GM12874 (cell line): ENCODE results near the gene SLC9A9.

ENCODE experiments used
- TF ChIP-seq, protein P1 (sequence below): IDR thresholded peaks from 2 replicates; pipeline ENCODE4 v1.5.1; 2011; ENCODE audit warnings: low read depth, mild to moderate bottlenecking, control low read depth, low read length, moderate library complexity; ENCODE audit not compliant: insufficient read depth

SLC9A9 gene

GRCh38 chr3:143416229-143416628 lies 432.0 kb downstream of the SLC9A9 start:
- TF ChIP-seq, protein P1, sequence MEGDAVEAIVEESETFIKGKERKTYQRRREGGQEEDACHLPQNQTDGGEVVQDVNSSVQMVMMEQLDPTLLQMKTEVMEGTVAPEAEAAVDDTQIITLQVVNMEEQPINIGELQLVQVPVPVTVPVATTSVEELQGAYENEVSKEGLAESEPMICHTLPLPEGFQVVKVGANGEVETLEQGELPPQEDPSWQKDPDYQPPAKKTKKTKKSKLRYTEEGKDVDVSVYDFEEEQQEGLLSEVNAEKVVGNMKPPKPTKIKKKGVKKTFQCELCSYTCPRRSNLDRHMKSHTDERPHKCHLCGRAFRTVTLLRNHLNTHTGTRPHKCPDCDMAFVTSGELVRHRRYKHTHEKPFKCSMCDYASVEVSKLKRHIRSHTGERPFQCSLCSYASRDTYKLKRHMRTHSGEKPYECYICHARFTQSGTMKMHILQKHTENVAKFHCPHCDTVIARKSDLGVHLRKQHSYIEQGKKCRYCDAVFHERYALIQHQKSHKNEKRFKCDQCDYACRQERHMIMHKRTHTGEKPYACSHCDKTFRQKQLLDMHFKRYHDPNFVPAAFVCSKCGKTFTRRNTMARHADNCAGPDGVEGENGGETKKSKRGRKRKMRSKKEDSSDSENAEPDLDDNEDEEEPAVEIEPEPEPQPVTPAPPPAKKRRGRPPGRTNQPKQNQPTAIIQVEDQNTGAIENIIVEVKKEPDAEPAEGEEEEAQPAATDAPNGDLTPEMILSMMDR: no peak

DNA sequence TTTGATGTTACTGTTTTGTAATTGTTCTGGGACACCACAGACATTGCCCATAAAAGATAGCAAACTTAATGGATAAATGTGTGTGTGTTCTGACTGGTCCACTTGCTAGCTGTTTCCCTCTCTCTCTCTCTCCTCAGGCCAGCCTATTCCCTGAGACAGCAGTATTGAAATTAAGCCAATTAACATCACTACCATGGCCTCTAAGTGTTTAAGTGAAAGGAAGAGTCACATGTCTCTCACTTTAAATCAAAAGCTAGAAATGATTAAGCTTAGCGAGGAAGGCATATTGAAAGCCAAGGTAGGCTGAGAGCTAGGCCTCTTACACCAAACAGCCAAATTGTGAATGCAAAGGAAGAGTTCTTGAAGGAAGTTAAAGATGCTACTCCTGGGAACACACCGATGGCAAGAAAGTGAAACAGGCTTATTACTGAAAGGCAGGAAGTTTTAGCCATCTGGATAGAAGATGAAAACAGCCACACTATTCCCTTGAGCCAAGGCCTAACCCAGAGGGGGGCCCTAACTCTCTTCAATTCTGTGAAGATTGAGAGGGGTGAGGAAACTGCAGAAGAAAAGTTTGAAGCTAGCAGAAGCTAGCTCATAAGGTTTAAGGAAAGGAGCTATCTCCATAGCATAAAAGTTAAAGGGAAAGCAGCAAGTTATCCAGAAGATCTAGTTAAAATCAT lies 433.6 kb downstream of the SLC9A9 start:
- TF ChIP-seq, protein P1: no peak

GRCh38 chr3:143413372-143413771 lies 434.9 kb downstream of the SLC9A9 start:
- TF ChIP-seq, protein P1: no peak

- TF ChIP-seq, protein P1: no peak
These were observed 436.2 kb downstream of the SLC9A9 start for GRCh38 chr3:143412084-143412483.

DNA sequence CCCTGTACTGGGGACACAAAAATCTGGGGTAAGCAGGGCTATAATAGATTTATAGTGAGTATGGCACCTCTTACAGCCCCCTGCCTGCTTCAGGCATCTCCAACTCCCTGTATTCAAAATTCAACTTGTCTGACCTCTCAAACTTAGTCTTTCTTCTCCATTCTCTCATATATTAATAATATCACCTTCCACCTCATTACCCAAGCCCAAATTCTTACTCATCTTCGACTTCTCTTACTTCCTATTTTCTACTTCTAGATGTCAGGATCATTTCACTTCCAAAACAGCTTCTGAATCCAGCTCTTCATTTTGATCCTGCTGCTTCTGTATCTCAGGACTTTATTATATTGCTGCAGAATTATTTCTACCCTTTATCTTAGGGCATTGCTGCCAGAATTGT lies 438.0 kb downstream of the SLC9A9 start:
- TF ChIP-seq, protein P1: no peak

DNA sequence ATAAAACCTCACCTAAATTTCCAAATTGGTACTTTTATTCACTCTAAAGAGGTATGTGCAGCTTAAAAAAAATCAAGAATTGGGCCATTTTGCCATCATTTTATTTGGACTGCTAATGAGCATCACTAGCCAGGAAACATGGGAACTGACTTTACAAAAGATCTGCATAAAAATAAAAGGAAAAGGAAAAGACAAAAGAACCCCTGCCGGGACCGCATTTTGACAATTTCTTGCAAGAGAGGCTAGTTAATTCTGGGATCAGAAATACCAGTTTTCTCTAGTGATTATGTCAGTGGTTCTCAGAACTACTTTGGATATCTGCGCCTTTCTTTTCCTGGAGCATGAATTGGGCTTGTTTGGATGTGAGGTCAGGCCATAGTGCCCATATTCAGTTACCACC lies 439.5 kb downstream of the SLC9A9 start:
- TF ChIP-seq, protein P1: no peak

DNA sequence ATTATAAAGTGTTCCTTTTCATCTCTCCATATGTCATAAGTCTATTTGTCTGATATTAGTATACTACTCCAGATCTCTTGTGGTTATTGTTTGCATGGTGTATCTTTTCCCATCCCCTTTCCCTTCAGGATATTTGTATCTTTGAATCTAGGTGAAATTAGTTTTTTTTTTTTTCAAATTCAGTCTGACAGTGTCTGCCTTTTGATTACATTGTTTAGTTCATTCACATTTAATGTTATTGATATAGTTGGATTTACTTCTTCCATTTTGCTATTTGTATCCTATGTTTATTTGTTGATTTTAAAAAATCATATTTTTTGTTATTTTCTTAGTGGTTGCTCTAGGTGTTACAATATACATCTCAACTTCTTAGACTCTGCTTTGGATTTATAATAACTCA lies 445.7 kb downstream of the SLC9A9 start:
- TF ChIP-seq, protein P1: no peak
